Right atrium auricular region (tissue), 2 donors: ENCODE data around the gene LPAR5. TPM values are rescaled to one million over a fixed set of nuclear protein-coding genes. Genes with fewer than 3 reads are reported as not detected.
A peak's percentile ranks its signal among the peaks of the same experiment; 100 is the strongest.

Source experiments
- DNase-seq: peaks from one replicate; pipeline ENCODE4 v3.0.0-alpha.2; 2019; ENCODE audit warnings: low spot score
- H3K27ac ChIP-seq, 2 donors: fragments of 200-600 bp; sonication (generic); 1 replicate in 1 of 2; 2 replicates in 1 of 2; pipeline ENCODE4 v1.5.1; 2016 to 2019
- H3K27me3 ChIP-seq, 2 donors: fragments of 200-600 bp; sonication (generic); one replicate each; pipeline versions ENCODE4 v1.5.1 to v1.6.0; 2017 to 2019
- H3K36me3 ChIP-seq: fragments of 200-600 bp; sonication (generic); one replicate; pipeline ENCODE4 v1.5.1; 2016
- H3K4me1 ChIP-seq, 2 donors: fragments of 200-600 bp; sonication (generic); one replicate each; pipeline versions ENCODE4 v1.5.1 to v1.6.0; 2017 to 2019
- H3K4me3 ChIP-seq, 2 donors: fragments of 200-600 bp; sonication (generic); 1 replicate in 1 of 2; 2 replicates in 1 of 2; pipeline ENCODE4 v1.5.1; 2017 to 2019; ENCODE audit warnings: mild to moderate bottlenecking in 1 of 2, moderate library complexity in 1 of 2
- H3K9me3 ChIP-seq, 2 donors: fragments of 200-600 bp; sonication (generic); one replicate each; pipeline ENCODE4 v1.5.1; 2019
- CTCF ChIP-seq, 2 donors: fragments of 200-600 bp; sonication (generic); IDR thresholded peaks; one replicate each; pipeline ENCODE4 v1.5.1; 2019; ENCODE audit warnings: antibody characterized with exemption in 2 of 2
- total RNA-seq, 2 donors: library from RNA; depleted of rRNA; stranded (reverse); fragments of >200 nt; gene quantifications; one replicate each; pipeline ENCODE4 v1.1.0, GENCODE V29; 2016

Gene LPAR5
- total RNA-seq, 2 donors from 2014 or later = 1.6 to 3.7 TPM

DNA sequence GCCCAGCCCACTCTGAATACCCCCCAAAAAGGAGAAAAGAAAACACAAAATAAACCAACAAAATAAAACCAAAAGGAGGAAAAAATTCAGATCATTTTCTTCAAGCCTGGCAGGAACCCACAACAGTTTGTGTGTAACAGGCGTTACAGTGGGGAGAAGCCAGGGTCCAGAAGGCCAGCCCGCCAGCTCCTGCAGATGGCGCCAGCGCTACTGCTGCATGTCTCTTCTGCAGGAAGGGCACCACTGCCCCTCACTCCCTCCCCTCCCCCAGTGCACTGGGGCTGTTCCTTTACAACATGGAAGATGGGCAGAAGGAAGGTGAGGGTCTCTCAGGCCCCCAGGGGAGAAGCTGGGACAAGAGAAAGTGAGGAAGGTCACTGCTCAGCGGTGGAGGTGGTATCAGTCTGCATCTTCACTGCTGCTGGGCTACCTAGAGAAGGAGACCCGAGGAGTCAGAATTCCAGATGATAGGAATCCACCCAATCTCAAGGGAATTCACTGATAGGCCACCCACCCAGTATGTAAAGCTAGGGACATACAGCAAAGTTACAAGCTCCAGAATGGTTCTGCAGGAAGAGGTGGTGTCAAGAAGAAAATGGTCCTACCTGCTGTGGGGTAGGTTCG lies 65.4 kb downstream of the LPAR5 start:
- Histone ChIP-seq H3K4me3 (no peak overlapping the region), H3K36me3 (peaks cover 70% of the 10 kb centered on the region), H3K4me1 (peaks cover 0 to 24% of the 10 kb centered on the region in 2 donors), H3K9me3 (no peaks in the 10 kb centered on the region), H3K27ac (no peak overlapping the region), H3K27me3 (no peaks in the 10 kb centered on the region)
- peak in 1 of 2 donors; percentile 50 for TF ChIP-seq CTCF (IDR thresholded peaks at IDR 0.05)
- no peak for DNase-seq

DNA sequence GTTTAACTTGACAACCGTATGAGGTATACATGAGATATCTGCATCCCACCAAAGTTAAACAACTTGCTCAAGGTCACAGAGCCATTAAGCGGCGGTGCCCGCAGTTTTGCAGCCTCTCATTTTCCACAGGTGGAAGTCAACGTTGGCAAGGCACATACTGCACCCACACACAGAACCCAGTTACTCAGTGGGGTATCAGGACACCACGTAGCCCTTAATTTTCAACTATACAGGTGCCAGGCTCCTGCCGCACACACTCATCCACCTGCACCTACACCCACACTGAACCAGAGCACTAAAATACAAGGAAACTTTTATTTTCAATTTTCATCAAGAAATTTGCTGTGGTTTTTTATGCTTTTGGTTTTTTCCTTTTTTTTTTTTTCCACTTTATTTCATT lies 66.0 kb downstream of the LPAR5 start:
- Histone ChIP-seq H3K4me1 (peaks cover 0 to 24% of the 10 kb centered on the region in 2 donors), H3K36me3 (peaks cover 70% of the 10 kb centered on the region), H3K27me3 (no peaks in the 10 kb centered on the region), H3K4me3 (no peak overlapping the region), H3K27ac (no peak overlapping the region), H3K9me3 (no peaks in the 10 kb centered on the region)
- DNase-seq = no peak
- TF ChIP-seq CTCF (IDR thresholded peaks at IDR 0.05) = no peak

DNA sequence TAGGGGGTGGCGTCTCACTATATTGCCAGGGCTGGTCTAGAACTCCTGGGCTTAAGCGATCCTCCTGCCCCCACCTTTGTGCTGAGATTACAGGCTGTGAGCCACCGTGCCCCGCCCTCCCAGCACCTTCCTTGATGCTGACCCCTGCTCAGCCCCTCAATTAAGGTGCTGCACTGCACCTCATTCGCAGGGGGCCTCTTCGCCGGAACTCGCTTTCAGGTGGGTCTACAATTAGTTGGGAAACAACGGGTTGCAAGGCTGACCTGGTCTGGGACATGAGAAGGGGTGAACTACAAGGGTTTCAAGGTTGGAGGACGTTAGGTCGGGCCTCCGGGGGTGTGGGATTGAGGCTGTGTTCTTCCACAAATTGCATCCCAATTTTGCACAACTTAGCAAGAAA lies 66.4 kb downstream of the LPAR5 start:
- no peak for TF ChIP-seq CTCF (IDR thresholded peaks at IDR 0.05)
- H3K9me3 ChIP-seq = no peaks in the 10 kb centered on the region
- DNase-seq = no peak
- H3K27me3 ChIP-seq = no peaks in the 10 kb centered on the region
- H3K36me3 ChIP-seq = peaks cover 66% of the 10 kb centered on the region
- no peak overlapping the region for H3K27ac ChIP-seq
- H3K4me1 ChIP-seq = peaks cover 0 to 24% of the 10 kb centered on the region in 2 donors
- H3K4me3 ChIP-seq = no peak overlapping the region

Other genes starting within 250 kb of the LPAR5 start
- gene CD27, start 191.0 kb downstream of the LPAR5 start, total RNA-seq = 1 to 10 TPM in 1 of 2 donors, not detected in 1; 1.1 TPM
- 10 to 100 TPM; 14.5 to 16.9 TPM for gene TAPBPL, start 183.9 kb downstream of the LPAR5 start, total RNA-seq
- gene VAMP1, start 165.3 kb downstream of the LPAR5 start, total RNA-seq = 1 to 10 TPM; 1.7 to 3.6 TPM
- gene MRPL51, start 142.7 kb downstream of the LPAR5 start, total RNA-seq = 100 to 1,000 TPM in 1 of 2 donors, 10 to 100 TPM in 1; 87.7 to 104 TPM
- 10 to 100 TPM; 11.6 to 53.5 TPM for gene NCAPD2, start 141.9 kb downstream of the LPAR5 start, total RNA-seq
- gene GAPDH, start 101.4 kb downstream of the LPAR5 start, total RNA-seq = 1,000 to 10,000 TPM; 4,693 to 5,476 TPM
- 10 to 100 TPM; 12.3 to 13.2 TPM for gene IFFO1, start 79.9 kb downstream of the LPAR5 start, total RNA-seq
- 10 to 100 TPM; 17.7 to 17.9 TPM for gene NOP2, start 67.7 kb downstream of the LPAR5 start, total RNA-seq
- gene CHD4, start 28.6 kb downstream of the LPAR5 start, total RNA-seq = 100 to 1,000 TPM; 150 to 192 TPM
- under 1 TPM in 1 of 2 donors, not detected in 1; 0.43 TPM for gene ACRBP, start 11.5 kb upstream of the LPAR5 start, total RNA-seq
- gene ING4, start 27.2 kb upstream of the LPAR5 start, total RNA-seq = 10 to 100 TPM; 21.8 to 22.6 TPM
- 10 to 100 TPM; 23.8 to 33.3 TPM for gene ZNF384, start 53.4 kb upstream of the LPAR5 start, total RNA-seq
- not detected for gene PIANP, start 64.9 kb upstream of the LPAR5 start, total RNA-seq
- gene COPS7A, start 88.1 kb upstream of the LPAR5 start, total RNA-seq = 10 to 100 TPM; 72.7 to 73.6 TPM
- 100 to 1,000 TPM; 121 to 138 TPM for gene MLF2, start 117.2 kb upstream of the LPAR5 start, total RNA-seq
- gene PTMS, start 130.4 kb upstream of the LPAR5 start, total RNA-seq = 100 to 1,000 TPM in 1 of 2 donors, 10 to 100 TPM in 1; 67.8 to 119 TPM
- gene LAG3, start 136.6 kb upstream of the LPAR5 start, total RNA-seq = under 1 TPM in 1 of 2 donors, not detected in 1; 0.47 TPM
- 1 to 10 TPM; 3.2 to 7.3 TPM for gene CD4, start 153.6 kb upstream of the LPAR5 start, total RNA-seq
- 1 to 10 TPM in 1 of 2 donors, under 1 TPM in 1; 0.44 to 7.0 TPM for gene GPR162, start 185.9 kb upstream of the LPAR5 start, total RNA-seq
- 10 to 100 TPM in 1 of 2 donors, 1 to 10 TPM in 1; 7.0 to 11.0 TPM for gene P3H3, start 192.4 kb upstream of the LPAR5 start, total RNA-seq
- gene GNB3, start 205.0 kb upstream of the LPAR5 start, total RNA-seq = 1 to 10 TPM in 1 of 2 donors, under 1 TPM in 1; 0.83 to 1.5 TPM
- 1 to 10 TPM in 1 of 2 donors, under 1 TPM in 1; 0.39 to 1.7 TPM for gene CDCA3, start 215.3 kb upstream of the LPAR5 start, total RNA-seq
- 10 to 100 TPM; 35.3 to 45.1 TPM for gene USP5, start 216.2 kb upstream of the LPAR5 start, total RNA-seq
- 100 to 1,000 TPM; 755 to 842 TPM for gene TPI1, start 231.6 kb upstream of the LPAR5 start, total RNA-seq
- 1 to 10 TPM; 4.1 to 6.4 TPM for gene SPSB2, start 237.3 kb upstream of the LPAR5 start, total RNA-seq